HEK293 (cell line): ENCODE results near the gene BORCS6.
A peak's percentile ranks its signal among the peaks of the same experiment; 100 is the strongest.
"Not testable (repeated sequence)": the region's sequence is repeated elsewhere in the genome, so short reads cannot be mapped to it uniquely, and the experiment has no call there.

Experiments used
- CTCF ChIA-PET: fragments of 350-600 bp; formaldehyde crosslinking; extraction: SDS; loops from one replicate; lab custom pipeline; 2021; ENCODE audit warnings: antibody characterized with exemption; lab: Yijun Ruan, JAX
- POLR2A ChIA-PET: fragments of 300-600 bp; formaldehyde crosslinking; extraction: SDS; loops from one replicate; lab custom pipeline; 2020; ENCODE audit warnings: antibody characterized with exemption, inconsistent platforms; lab: Yijun Ruan, JAX
- H3K27ac ChIP-seq: fragments of 200-500 bp; sonication (Bioruptor generic); 2 replicates; pipeline ENCODE4 v1.5.1; 2014; ENCODE audit warnings: low read depth, low read length, control low read depth, inconsistent platforms; ENCODE audit errors: extremely low read depth
- H3K36me3 ChIP-seq, 2 experiments: fragments of 200-500 bp in 1 of 2; sonication (Bioruptor generic) in 1 of 2; 1 replicate in 1 of 2; 2 replicates in 1 of 2; pipeline ENCODE4 v1.5.1; 2014 to 2017; ENCODE audit warnings: inconsistent platforms in 2 of 2, low read length in 2 of 2; ENCODE audit not compliant: control insufficient read depth in 2 of 2, insufficient read depth in 1 of 2
- H3K4me1 ChIP-seq: fragments of 200-500 bp; sonication (Bioruptor generic); 2 replicates; pipeline ENCODE4 v1.5.1; 2014; ENCODE audit warnings: mild to moderate bottlenecking, low read length, inconsistent platforms; ENCODE audit not compliant: control insufficient read depth, insufficient read depth
- H3K4me3 ChIP-seq: 2 replicates; pipeline ENCODE4 v1.5.1; 2011; ENCODE audit warnings: low read depth, mild to moderate bottlenecking, control low read depth, low read length, moderate library complexity
- H3K9me3 ChIP-seq: fragments of 200-500 bp; sonication (Bioruptor generic); 2 replicates; pipeline ENCODE4 v1.5.1; 2014; ENCODE audit warnings: low read depth, low read length, inconsistent platforms; ENCODE audit not compliant: control insufficient read depth, insufficient read depth
- AEBP2 ChIP-seq: fragments of 450-650 bp; formaldehyde crosslinking; IDR thresholded peaks from 2 replicates; pipeline ENCODE4 v1.5.1; 2016; ENCODE audit warnings: missing biosample characterization, missing genetic modification characterization, borderline replicate concordance
- BCL6B ChIP-seq: fragments of 450-650 bp; formaldehyde crosslinking; IDR thresholded peaks from 2 replicates; pipeline ENCODE4 v1.5.1; 2017; ENCODE audit warnings: missing biosample characterization, missing genetic modification characterization
- KLF7 ChIP-seq: fragments of 450-650 bp; formaldehyde crosslinking; IDR thresholded peaks from 2 replicates; pipeline ENCODE4 v1.5.1; 2016; ENCODE audit warnings: missing biosample characterization, missing genetic modification characterization, borderline replicate concordance
- MEIS1 ChIP-seq: sonication (generic); formaldehyde crosslinking; IDR thresholded peaks from 2 replicates; pipeline ENCODE4 v1.8.1; 2022; ENCODE audit warnings: missing genetic modification reagents, mild to moderate bottlenecking, borderline replicate concordance
- OSR2 ChIP-seq: fragments of 450-650 bp; formaldehyde crosslinking; IDR thresholded peaks from 2 replicates; pipeline ENCODE4 v1.5.1; 2016; ENCODE audit warnings: missing biosample characterization, missing genetic modification characterization
- TCF7L2 ChIP-seq: IDR thresholded peaks from 2 replicates; pipeline ENCODE4 v1.6.1; 2011; ENCODE audit warnings: low read depth, mild to moderate bottlenecking, inconsistent platforms, low read length, moderate library complexity, borderline replicate concordance
- ZFP37 ChIP-seq: fragments of 450-650 bp; formaldehyde crosslinking; IDR thresholded peaks from 2 replicates; pipeline ENCODE4 v1.5.1; 2016; ENCODE audit warnings: missing biosample characterization, missing genetic modification characterization
- ZNF202 ChIP-seq: fragments of 450-650 bp; formaldehyde crosslinking; IDR thresholded peaks from 2 replicates; pipeline ENCODE4 v1.5.1; 2016; ENCODE audit warnings: missing biosample characterization, missing genetic modification characterization, borderline replicate concordance
- ZNF335 ChIP-seq: fragments of 450-650 bp; formaldehyde crosslinking; conservative IDR thresholded peaks from 2 replicates; pipeline ENCODE4 v1.5.1; 2016; ENCODE audit warnings: missing biosample characterization, missing genetic modification characterization
- ZNF514 ChIP-seq: fragments of 450-650 bp; formaldehyde crosslinking; IDR thresholded peaks from 2 replicates; pipeline ENCODE4 v1.5.1; 2016; ENCODE audit warnings: missing biosample characterization, missing genetic modification characterization
- ZNF610 ChIP-seq: fragments of 450-650 bp; formaldehyde crosslinking; IDR thresholded peaks from 2 replicates; pipeline ENCODE4 v1.5.1; 2016; ENCODE audit warnings: missing biosample characterization, missing genetic modification characterization, borderline replicate concordance
- ZNF837 ChIP-seq: fragments of 450-650 bp; formaldehyde crosslinking; IDR thresholded peaks from 2 replicates; pipeline ENCODE4 v1.5.1; 2016; ENCODE audit warnings: missing biosample characterization, missing genetic modification characterization

Gene BORCS6

GRCh38 chr17:8170186-8170585, 19.8 kb downstream of the BORCS6 start:
- not testable (repeated sequence) for H3K4me3 ChIP-seq, H3K27ac ChIP-seq, H3K36me3 ChIP-seq, H3K9me3 ChIP-seq, H3K4me1 ChIP-seq
- ChIA-PET POLR2A (interaction anchor here (0.6 to 0.7 kb wide), 3 partner anchors 14 to 876 kb away, joined by 4 to 5 read pairs (median 4); no protein-coding TSS in a partner anchor), CTCF (interaction anchor here (0.7 to 1.5 kb wide), 2 partner anchors 12 to 826 kb away, joined by 4 to 5 read pairs; no protein-coding TSS in a partner anchor)
- 0 out of 2 replicates have a peak, but pooled peaks have one; percentile 4 for TF ChIP-seq OSR2 (tag by site-specific recombination)

- H3K27ac ChIP-seq, result no peak overlapping the region
- no peaks in the 10 kb centered on the region for H3K9me3 ChIP-seq
- TF ChIP-seq ZNF514 (tag by site-specific recombination) (no peak), AEBP2 (tag by site-specific recombination) (no peak), ZNF837 (tag by site-specific recombination) (no peak), ZNF610 (tag by site-specific recombination) (no peak), ZFP37 (tag by site-specific recombination) (no peak), TCF7L2 (no peak), BCL6B (no peak)
- ChIA-PET POLR2A (interaction anchor here (1.0 to 1.1 kb wide), 2 partner anchors 9 to 11 kb away, joined by 3 read pairs; no protein-coding TSS in a partner anchor), CTCF (interaction anchor here (0.6 to 1.3 kb wide), 5 partner anchors 9 to 180 kb away, joined by 3 to 5 read pairs (median 3); no protein-coding TSS in a partner anchor)
- H3K4me3 ChIP-seq, result no peak overlapping the region
- peaks cover 18% of the 10 kb centered on the region for H3K4me1 ChIP-seq
- H3K36me3 ChIP-seq, result no peaks in the 10 kb centered on the region; a peak in 1 of 3 replicates
Observed at GRCh38 chr17:8167526-8167925, 22.5 kb downstream of the BORCS6 start.

DNA sequence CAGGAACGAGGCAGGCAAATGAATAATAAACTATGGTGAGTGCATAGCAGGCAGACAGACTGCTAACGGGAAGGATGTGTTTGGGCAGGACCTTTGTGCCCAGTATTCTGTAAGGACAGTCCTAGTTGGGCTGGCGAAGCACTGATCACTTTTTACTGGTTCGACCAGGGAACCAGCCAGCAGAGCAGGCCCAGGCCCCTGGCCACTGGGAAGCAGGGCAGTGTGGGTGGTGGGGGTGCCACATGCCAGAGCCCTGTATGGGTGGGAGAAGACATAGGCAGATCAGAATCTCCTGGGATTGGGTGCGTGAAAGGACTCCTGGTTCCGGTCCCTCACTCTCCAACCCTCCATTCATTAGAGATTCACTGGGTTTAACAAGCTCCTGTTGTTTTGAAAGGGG, 23.2 kb downstream of the BORCS6 start:
- POLR2A ChIA-PET, result interaction anchor here (1.1 kb wide), 1 partner anchor 10 kb away, joined by 3 read pairs; no protein-coding TSS in a partner anchor
- H3K27ac ChIP-seq, result no peak overlapping the region

DNA sequence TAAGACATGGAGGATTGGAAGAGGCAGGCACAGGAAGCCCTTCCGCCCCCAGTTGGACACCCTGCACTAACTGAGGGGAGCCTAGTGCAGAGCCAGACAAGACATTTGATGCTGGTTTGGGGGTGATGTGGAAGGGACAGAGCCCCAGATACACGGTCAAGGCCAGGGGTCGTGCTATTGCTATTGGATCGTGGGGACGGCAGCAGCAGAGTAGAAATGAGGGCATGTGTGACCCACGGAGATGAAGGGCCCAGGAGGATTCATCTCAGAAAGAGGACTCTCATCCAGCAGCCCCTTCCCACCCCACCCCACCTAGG, 25.2 kb downstream of the BORCS6 start:
- CTCF ChIA-PET, result interaction anchor here (0.6 kb wide), 1 partner anchor 19 kb away, joined by 3 read pairs; no protein-coding TSS in a partner anchor
- TF ChIP-seq MEIS1 (CRISPR knock-in tag) (no peak), ZNF335 (peak; percentile 77)
- peak overlapping the region; percentile 96; the same call in 1 of the 2 replicates for H3K27ac ChIP-seq

More for the DNA sequence above, 23.2 kb downstream of the BORCS6 start:
- H3K9me3 ChIP-seq, result no peaks in the 10 kb centered on the region
- H3K4me1 ChIP-seq, result peaks cover 18% of the 10 kb centered on the region
- H3K4me3 ChIP-seq, result no peak overlapping the region
- no peak for TF ChIP-seq ZNF202
- no peak for TF ChIP-seq KLF7
- peaks cover 0 to 3% of the 10 kb centered on the region in 2 experiments; a peak in 2 of 3 replicates for H3K36me3 ChIP-seq
- CTCF ChIA-PET, result interaction anchor here (0.6 to 1.3 kb wide), 4 partner anchors 8 to 1706 kb away, joined by 3 to 5 read pairs (median 4); no protein-coding TSS in a partner anchor

More for the DNA sequence above, 25.2 kb downstream of the BORCS6 start:
- Histone ChIP-seq H3K4me1 (peaks cover 24% of the 10 kb centered on the region), H3K4me3 (no peak overlapping the region), H3K36me3 (peaks cover 10 to 22% of the 10 kb centered on the region in 2 experiments; a peak in 2 of 3 replicates), H3K9me3 (no peaks in the 10 kb centered on the region)
- POLR2A ChIA-PET, result interaction anchor here (0.7 to 1.8 kb wide), 5 partner anchors 9 to 212 kb away, joined by 3 to 25 read pairs (median 3); partner anchors contain the start of genes AURKB, HES7 and KRABD2
